Measurements from ENCODE around the gene HAVCR2. TPM values are rescaled to one million over a fixed set of nuclear protein-coding genes. Genes with fewer than 3 reads are reported as not detected.
"Not testable (repeated sequence)": the region's sequence is repeated elsewhere in the genome, so short reads cannot be mapped to it uniquely, and the experiment has no call there.

HAVCR2 gene
- polyA plus RNA-seq, 4 donors = 5.4 to 11.7 (median 8.8) TPM

- DNase-seq (ENCODE audit: low read depth in 4 of 4, low spot score in 3 of 4) = no peak
These were observed 60.9 kb downstream of the HAVCR2 start for GRCh38 chr5:157047898-157048297.

- not testable (repeated sequence) for DNase-seq (ENCODE audit: low read depth in 4 of 4, low spot score in 3 of 4)
These were observed 61.8 kb downstream of the HAVCR2 start for GRCh38 chr5:157047016-157047415.

GRCh38 chr5:157046041-157046440 lies 62.8 kb downstream of the HAVCR2 start:
- DNase-seq (ENCODE audit: low read depth in 4 of 4, low spot score in 3 of 4) = no peak

- no peak for DNase-seq (ENCODE audit: low read depth in 4 of 4, low spot score in 3 of 4)
These were observed 63.2 kb downstream of the HAVCR2 start for GRCh38 chr5:157045601-157046000.

DNA sequence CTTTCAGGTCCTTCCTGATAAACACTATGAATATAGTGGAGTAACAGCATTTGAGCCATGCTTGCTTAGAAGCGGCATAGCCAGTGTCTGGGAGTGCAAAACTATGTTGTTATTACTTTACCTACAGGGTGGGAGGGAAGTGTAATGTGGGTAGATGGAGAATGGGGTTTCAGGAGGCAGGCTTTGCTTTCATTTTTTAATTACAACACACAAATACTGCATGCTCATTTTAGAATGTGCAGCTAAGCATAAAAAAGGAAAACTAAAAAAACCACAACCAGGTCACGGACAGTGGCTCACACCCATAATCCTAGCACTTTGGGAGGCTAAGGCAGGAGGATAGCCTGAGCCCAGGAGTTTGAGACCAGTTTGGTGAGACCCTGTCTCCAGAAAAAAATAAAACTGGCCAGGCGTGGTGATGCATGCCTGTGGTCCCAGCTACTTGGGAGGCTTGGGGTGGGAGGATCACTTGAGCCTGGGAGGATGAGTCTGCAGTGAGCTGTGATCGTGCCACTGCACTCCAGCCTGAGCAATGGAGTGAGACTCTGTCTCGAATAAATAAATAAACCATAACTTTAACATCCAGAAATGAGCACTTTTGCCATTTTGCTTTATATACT lies 70.2 kb downstream of the HAVCR2 start:
- no peak for DNase-seq (ENCODE audit: low read depth in 4 of 4, low spot score in 3 of 4)

Other genes with a start within 250 kb of the HAVCR2 start
- 10 to 100 TPM in 1 of 4 donors, under 1 TPM in 3; 0.38 to 13.2 (median 0.88) TPM for gene TIMD4, start 145.8 kb downstream of the HAVCR2 start, polyA plus RNA-seq (ENCODE audit: insufficient read length in 4 of 4)
- gene HAVCR1, start 49.9 kb downstream of the HAVCR2 start, polyA plus RNA-seq (ENCODE audit: insufficient read length in 4 of 4) = 1 to 10 TPM in 3 of 4 donors, under 1 TPM in 1; 0.14 to 3.1 (median 2.2) TPM
- gene MED7, start 33.8 kb upstream of the HAVCR2 start, polyA plus RNA-seq (ENCODE audit: insufficient read length in 4 of 4) = 10 to 100 TPM; 16.9 to 27.5 (median 21.9) TPM
- not detected for gene GARIN3, start 57.2 kb upstream of the HAVCR2 start, polyA plus RNA-seq (ENCODE audit: insufficient read length in 4 of 4)
- under 1 TPM; 0.17 to 0.80 (median 0.42) TPM for gene ITK, start 71.8 kb upstream of the HAVCR2 start, polyA plus RNA-seq (ENCODE audit: insufficient read length in 4 of 4)
- gene CYFIP2, start 157.1 kb upstream of the HAVCR2 start, polyA plus RNA-seq (ENCODE audit: insufficient read length in 4 of 4) = 100 to 1,000 TPM in 3 of 4 donors, 10 to 100 TPM in 1; 10.9 to 131 (median 125) TPM

All from left renal pelvis (tissue), 4 donors.